Bone marrow (tissue), 2 donors: ENCODE data around the gene DCC.

Experiments
- DNase-seq, 2 donors: peaks; one replicate each; lab custom pipeline; 2025; lab: John Stamatoyannopoulos, UW

Gene DCC

GRCh38 chr18:53040286-53040685 lies 700.3 kb downstream of the DCC start:
- no peak for DNase-seq

GRCh38 chr18:53056064-53056463 lies 716.1 kb downstream of the DCC start:
- DNase-seq, result no peak

- DNase-seq, result no peak
These were observed 730.8 kb downstream of the DCC start for GRCh38 chr18:53070788-53071187.

- no peak for DNase-seq
These were observed 740.7 kb downstream of the DCC start for GRCh38 chr18:53080687-53081086.

GRCh38 chr18:53093636-53094035 lies 753.6 kb downstream of the DCC start:
- DNase-seq, result no peak

- no peak for DNase-seq
These were observed 761.6 kb downstream of the DCC start for GRCh38 chr18:53101536-53102105.

- no peak for DNase-seq
These were observed 774.4 kb downstream of the DCC start for GRCh38 chr18:53114441-53114840.

- DNase-seq, result no peak
These were observed 776.0 kb downstream of the DCC start for GRCh38 chr18:53115876-53116585.

- no peak for DNase-seq
These were observed 777.9 kb downstream of the DCC start for GRCh38 chr18:53117851-53118250.

- DNase-seq, result no peak
These were observed 786.2 kb downstream of the DCC start for GRCh38 chr18:53126210-53126609.

- DNase-seq, result no peak
These were observed 791.0 kb downstream of the DCC start for GRCh38 chr18:53131001-53131400.

GRCh38 chr18:53134711-53135110 lies 794.7 kb downstream of the DCC start:
- no peak for DNase-seq

GRCh38 chr18:53135654-53136053 lies 795.7 kb downstream of the DCC start:
- DNase-seq, result no peak

- DNase-seq, result no peak
These were observed 799.9 kb downstream of the DCC start for GRCh38 chr18:53139746-53140500.

- DNase-seq, result no peak
These were observed 802.0 kb downstream of the DCC start for GRCh38 chr18:53142005-53142404.

GRCh38 chr18:53147472-53147871 lies 807.5 kb downstream of the DCC start:
- DNase-seq, result no peak

GRCh38 chr18:53148123-53148522 lies 808.1 kb downstream of the DCC start:
- DNase-seq, result no peak

- DNase-seq, result no peak
These were observed 812.5 kb downstream of the DCC start for GRCh38 chr18:53152476-53152875.

GRCh38 chr18:53153281-53153680 lies 813.3 kb downstream of the DCC start:
- no peak for DNase-seq

- DNase-seq, result no peak
These were observed 813.8 kb downstream of the DCC start for GRCh38 chr18:53153800-53154199.

- no peak for DNase-seq
These were observed 825.8 kb downstream of the DCC start for GRCh38 chr18:53165770-53166169.

- no peak for DNase-seq
These were observed 829.3 kb downstream of the DCC start for GRCh38 chr18:53169346-53169745.

GRCh38 chr18:53191634-53192033 lies 851.6 kb downstream of the DCC start:
- DNase-seq, result no peak
